ENCODE data around the gene TRA2B. TPM values are rescaled to one million over a fixed set of nuclear protein-coding genes. Genes with fewer than 3 reads are reported as not detected.
"Not testable (repeated sequence)": the region's sequence is repeated elsewhere in the genome, so short reads cannot be mapped to it uniquely, and the experiment has no call there.

Gene TRA2B
- total RNA-seq, 1 experiment from 2014 or later, result 367 TPM

DNA sequence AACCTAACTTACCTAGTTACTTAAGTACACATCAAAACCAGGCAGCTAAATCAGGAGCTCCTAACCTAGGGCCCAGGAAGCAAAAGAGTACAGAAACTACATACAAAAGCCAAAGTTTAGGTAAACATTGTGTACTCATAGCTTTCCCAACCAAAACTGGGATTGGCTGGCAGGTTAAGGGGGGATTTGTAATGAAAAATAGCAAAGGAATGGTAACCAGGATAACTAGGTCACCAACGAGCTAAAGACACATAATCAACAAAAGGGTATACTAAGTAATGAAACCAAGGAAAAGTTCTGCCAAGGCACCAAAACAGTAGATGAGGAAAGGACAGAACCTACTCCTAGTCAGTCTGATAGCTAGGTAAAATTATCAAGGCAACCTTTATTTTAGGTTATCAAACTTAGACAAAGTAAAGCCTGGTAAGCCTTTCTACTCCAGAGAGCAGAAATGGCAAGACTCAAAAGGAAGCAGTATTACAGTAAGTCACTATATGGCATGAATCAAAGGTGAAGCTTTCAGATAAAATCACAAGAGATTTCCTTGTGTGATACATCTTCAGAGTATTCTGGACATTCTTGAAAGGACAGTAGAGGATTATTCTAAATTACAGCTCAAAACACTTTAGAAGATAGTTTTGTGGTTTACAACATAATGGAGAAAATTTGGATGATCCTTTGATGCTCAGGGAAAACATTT lies 10.2 kb downstream of the TRA2B start:
- no peak for DNase-seq (ENCODE audit: low spot score)

DNA sequence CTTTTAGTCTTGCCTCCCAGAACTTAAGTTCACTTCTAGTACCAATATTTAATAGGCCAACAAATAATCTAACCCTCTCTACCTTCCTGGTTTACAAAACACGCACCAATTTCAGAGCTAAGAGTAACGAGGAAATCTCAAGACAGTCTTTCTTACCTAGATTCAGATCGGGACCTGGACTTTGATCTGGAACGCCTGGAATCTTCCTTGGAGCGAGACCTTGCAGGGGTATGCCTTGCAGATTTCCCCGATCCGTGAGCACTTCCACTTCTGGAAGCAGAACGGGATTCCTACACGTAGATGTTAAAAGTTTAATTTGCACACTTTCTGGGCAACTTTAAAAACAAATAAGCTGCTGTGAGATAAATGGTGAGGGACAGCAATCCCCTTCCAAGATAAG lies 11.4 kb downstream of the TRA2B start:
- DNase-seq (ENCODE audit: low spot score), result no peak

DNA sequence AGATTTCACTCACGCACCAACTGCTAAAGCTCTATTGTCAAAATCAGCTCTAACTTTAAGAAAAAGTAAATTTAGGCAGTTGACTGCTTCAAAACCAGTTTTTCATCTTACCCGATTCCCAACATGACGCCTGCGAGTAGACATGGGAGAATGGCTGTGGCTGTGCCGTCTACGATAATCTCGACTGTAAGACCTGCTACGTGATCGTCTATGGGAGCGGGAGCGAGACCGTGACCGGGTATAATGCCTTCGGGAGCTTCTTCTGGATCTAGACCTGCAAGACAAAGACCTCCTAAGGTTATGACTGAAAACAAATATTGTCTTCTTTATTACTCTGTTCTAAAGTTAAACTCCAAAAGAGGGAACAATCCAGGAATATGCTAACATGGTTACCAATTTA lies 12.5 kb downstream of the TRA2B start:
- DNase-seq (ENCODE audit: low spot score), result no peak

DNA sequence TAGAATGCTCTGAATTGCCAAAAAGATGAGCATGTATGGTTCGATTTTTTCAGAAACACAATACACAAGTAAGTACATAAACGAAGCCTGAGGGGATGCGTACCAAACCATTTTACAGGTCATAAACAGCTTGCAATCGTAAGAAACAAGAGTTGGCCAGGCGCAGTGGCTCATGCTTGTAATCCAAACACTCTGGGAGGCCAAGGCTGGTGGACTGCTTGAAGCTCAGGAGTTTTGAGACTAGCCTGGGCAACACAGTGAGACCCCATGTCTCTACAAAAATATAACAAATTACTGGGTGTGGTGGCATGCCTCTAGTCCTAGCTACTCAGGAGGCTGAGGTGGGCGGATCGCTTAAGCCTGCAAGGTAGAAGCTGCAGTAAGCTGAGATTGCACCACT lies 13.4 kb downstream of the TRA2B start:
- DNase-seq (ENCODE audit: low spot score), result no peak

DNA sequence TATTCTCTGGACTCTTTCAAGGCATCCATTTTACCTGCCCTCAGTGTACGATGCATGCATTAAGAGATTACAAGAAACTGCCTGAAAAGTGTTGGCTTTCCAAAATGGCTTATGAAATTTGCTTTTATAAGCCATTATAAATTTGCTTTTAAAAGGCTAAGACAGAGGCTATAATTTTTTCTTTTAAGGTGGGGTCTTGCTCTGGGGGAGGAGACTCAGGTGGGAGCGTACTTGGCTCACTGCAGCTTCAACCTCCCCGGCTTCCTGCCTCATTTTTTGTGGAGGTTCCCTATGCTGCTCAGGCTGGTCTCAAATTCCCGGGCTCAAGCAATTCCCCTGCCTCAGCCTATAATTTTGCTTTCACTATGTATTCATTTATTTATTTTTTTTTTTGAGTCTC lies 17.6 kb downstream of the TRA2B start:
- no peak for DNase-seq (ENCODE audit: low spot score)

DNA sequence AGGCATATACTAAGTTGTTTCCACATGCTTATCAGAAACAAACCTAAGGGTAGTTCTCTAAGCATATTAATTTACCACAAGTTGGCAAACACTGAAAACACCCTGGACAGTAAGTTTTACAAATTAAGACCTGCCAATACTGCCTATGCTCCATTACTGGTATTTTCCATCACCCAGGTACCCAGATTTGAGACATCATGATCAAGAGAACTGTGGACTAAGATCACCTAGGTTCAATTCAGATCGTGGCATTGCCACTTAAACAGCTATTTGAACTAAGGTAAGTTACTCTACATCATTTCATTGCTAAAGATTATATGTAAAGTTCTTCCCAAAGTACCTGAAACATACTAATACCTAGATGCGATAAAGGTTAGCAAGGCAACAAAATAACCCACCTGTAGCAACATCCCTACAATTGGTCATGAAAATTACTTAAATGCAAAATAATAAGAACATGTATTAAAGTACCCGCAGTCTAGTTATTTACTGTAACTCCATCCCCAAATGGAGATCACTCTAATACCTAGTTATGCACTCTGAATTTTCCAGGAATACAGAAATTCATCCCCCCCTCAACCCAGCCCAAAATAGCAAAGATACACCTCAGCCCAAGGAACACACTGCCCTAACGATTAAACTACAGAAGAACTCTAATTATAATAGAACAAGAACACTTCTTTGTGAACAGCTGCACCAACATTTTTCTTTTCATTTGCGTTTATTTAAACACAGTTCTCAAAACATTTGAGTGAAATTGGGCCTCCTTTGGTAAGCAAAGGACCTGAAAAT lies 21.6 kb downstream of the TRA2B start:
- DNase-seq (ENCODE audit: low spot score), result no peak

DNA sequence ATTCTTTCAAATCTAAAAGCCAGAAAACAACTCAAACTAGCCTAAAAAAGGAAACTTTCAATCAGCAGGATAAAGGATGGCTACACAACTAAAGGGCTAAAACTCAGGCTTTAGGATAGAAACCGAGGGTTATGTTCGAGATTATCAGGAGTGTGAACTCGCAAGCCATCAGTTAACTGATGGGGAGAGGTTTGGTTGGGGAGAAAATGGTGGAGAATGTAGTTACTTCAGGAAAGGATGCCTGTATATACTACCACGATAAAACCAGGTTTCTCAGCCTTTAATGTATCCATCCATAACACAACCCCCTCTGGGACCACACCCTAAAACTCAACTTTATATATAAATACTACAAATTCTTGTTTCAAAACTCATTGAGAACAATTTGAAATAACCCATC lies 22.2 kb downstream of the TRA2B start:
- DNase-seq (ENCODE audit: low spot score), result no peak

DNA sequence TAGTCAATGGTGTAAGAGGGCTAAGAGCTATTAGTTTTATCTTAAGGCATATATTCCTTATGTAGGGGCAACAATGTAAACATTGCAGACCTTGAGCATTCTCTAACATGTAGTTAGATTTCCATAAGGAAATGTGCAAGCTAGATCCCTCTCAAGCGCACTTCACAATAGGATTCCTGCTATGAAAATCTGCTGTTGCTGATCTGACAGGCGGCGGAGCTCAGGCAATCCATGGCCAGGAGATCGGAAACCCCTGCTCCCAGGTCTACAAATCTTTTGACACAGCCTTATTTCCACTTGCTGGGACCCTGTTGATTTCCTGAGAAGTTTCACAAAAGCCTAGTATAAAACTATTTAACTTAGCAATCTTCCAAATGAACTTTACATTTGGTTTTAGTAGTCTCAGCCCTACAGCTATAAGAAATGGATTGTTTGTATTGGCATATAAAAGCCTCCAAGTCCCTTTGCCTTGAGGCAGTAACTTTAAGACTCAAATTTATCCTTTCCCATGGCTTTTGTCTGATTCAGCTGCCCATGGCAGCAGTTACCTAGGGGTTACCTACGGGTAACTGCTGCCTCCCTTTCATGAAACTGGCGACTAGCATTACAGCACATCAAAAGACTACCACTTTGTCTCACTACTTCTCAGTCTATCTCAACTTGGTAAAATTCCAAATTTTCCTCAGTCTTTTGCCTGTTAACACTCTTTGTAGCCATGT lies 22.7 kb downstream of the TRA2B start:
- DNase-seq (ENCODE audit: low spot score), result no peak

DNA sequence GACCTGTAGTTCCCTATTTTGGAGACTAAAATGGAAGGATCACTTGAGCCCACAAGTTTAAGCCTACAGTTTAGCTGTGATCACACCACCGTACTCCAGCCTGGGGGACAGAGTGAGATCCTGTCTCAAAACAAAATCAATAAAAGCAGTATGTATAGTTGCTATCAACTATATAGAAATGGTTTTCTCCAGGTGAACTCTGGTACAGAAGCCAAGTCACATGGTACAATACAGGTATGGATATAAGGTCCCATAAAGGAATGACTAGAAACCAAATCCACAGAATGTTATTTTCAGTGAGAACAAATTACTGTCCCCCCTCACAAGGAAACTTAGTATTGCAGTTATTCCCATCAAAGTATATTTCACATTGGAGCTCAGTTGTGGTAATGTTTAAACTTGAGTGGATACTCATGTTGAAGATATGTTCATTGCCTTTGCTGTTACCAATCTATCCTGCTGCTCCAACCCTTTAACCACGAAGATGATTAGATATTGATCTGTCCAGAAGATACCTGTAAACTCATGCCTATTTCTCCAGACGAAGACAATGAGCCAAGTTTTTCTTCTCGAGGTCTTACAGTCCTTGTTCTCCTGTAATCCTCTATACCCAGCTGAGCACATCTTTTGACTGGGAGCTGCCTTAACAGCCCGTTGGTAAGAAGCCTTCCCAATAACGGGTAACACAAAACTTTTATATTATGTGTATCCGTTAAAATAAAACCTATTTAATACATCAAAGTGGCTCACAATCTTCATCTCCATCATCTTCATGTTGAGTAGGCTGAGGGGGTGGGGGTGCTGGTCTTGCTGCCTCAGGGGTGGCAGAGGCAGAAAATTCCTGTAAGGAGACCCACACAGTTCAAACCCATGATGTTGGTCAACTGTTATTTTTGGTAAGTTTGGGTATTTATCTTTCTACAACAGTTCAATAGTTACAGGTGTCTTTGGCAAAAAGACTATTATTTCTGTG lies 24.6 kb downstream of the TRA2B start:
- DNase-seq (ENCODE audit: low spot score), result no peak

DNA sequence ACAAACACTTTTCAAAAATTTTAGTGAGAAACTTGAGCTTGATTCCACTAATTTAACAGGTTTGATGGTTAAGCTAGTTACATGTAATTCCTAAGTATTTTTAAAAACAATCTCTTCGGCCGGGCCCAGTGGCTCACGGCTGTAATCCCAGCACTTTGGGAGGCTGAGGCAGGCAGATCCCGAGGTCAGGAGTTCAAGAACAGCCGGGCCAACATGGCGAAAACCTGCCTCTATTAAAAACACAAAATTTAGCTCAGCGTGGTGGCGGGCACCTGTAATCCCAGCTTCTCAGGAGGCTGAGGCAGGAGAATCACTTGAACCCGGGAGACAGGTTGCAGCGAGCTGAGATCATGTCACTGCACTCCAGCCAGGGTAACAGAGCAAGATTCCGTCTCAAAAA lies 25.3 kb downstream of the TRA2B start:
- DNase-seq (ENCODE audit: low spot score), result no peak

DNA sequence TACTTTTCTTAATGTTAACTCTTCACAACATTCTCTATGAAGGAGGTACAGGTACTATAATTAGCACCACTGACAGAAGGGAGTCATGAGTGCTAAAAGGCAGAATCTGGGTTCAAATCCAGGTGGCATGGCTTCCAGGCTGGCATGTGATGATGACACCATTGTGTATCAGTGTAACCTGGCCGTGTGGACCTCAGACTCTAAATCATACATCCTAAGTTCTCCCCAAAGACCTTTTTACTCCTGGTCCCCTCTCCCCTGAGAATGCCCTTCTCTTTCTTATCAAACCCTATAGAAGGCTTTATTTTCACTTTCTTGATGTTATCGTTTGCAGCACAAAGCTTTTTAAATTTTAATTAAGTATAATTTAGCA lies 26.8 kb downstream of the TRA2B start:
- not testable (repeated sequence) for DNase-seq (ENCODE audit: low spot score)

DNA sequence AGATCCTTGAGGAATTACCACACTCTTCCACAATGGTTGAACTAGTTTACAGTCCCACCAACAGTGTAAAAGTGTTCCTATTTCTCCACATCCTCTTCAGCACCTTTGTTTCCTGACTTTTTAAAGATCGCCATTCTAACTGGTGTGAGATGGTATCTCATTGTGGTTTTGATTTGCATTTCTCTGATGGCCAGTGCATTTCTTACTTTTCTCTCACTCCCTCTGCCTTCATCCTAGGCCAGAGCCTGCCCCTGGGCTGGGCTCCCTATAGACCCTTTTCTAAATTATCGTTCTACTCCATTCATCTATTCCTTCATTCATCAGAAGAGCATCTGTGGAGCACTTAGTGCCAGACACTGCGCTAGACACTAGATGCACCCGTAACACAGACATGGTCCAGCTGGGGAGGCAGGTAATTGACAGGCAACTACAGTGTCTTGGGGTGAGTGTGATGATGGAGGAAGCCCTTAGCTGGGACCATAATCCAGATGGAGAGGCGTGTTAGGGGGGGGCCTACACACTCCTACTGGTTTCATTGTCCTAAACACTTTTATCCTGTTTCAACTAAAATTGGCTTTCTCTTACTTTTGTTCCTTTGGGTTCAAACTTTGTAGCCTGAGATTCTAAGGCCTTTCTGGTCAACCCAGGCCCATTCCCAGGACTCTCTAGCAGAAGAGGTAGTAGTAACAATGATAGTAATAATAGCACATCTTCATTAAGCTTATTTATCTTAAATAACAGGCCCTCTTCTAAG lies 27.3 kb downstream of the TRA2B start:
- not testable (repeated sequence) for DNase-seq (ENCODE audit: low spot score)

DNA sequence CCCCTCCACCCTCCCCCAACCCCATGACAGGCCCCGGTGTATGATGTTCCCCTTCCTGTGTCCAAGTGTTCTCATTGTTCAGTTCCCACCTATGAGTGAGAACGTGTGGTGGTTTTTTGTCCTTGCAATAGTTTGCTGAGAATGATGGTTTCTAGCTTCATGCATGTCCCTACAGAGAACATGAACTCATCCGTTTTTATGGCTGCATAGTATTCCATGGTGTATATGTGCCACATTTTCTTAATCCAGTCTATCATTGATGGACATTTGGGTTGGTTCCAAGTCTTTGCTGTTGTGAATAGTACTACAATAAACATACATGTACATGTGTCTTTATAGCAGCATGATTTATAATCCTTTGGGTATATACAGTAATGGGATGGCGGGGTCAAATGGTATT lies 27.9 kb downstream of the TRA2B start:
- not testable (repeated sequence) for DNase-seq (ENCODE audit: low spot score)

DNA sequence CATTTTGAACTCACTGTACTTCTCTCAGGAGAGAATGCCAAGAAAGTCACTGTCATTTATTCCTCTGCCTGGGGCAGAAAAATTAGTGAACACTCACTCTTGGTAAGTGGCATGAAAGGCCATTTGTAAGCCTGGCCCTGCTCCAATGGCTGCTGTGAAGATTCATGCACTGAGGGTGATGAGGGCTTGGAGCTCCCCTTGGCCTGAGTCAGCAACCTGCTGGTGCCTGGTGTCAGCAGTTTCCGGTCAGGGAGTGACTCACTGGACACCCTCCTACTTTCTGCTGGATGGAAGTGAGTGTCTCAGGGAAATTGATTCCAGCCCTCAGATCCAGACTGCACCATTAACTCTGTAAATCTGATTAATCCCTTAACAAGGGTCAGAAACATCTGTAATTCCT lies 37.6 kb downstream of the TRA2B start:
- peak; percentile 91 for DNase-seq (ENCODE audit: low spot score)

DNA sequence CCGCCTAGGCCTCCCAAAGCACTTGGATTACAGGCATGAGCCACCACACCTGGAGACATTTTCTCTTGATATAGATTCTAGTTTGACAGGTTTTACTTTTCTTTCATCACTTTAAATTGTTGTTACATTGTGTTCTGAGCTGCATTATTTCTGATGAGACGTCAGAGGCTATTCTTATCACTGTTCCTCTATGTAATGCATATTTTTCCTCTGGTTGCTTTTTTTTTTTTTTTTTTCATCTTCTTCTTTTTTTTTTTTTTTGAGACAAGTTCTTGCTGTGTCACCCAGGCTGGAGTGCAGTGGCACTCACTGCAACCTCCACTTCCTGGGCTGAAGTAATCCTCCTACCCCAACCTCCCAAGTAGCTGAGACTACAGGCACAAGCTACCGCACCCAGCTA lies 41.2 kb downstream of the TRA2B start:
- no peak for DNase-seq (ENCODE audit: low spot score)

DNA sequence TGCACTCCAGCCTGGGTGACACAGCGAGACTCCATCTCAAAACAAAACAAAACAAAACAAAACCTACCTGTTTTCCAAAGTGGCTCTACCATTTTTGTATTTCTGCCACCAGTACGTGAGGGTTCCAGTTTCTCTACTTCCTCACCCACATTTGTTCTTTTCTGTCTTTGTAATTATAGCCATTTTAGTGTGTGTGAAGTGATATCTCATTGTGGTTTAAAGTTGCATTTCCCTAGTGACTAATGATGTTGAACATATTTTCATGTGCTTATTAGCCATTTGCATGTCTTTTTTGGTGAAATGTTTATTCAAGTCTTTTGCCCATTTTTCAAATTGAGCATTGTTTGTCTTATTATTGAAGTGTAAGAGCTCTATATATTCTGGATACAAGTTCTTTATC lies 50.7 kb downstream of the TRA2B start:
- DNase-seq (ENCODE audit: low spot score), result no peak

DNA sequence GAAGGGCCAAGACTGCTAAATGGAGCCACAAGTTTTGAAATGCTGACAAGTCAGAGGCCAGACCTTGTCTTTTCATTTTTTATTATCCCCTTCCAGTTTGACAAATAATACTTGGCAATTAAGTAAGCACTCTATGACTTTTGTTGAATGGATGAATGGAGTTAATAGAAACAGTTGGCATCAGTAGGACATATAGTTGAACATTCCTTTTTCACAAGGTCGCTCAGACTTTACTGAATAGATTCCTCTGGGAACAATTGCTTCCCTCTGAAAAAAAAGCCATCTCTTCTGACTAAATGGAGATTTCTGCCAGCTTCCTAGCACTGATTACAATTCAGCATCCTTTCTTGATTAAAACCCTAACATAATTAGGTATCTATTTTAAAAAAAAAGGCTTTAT lies 53.2 kb downstream of the TRA2B start:
- DNase-seq (ENCODE audit: low spot score), result no peak

DNA sequence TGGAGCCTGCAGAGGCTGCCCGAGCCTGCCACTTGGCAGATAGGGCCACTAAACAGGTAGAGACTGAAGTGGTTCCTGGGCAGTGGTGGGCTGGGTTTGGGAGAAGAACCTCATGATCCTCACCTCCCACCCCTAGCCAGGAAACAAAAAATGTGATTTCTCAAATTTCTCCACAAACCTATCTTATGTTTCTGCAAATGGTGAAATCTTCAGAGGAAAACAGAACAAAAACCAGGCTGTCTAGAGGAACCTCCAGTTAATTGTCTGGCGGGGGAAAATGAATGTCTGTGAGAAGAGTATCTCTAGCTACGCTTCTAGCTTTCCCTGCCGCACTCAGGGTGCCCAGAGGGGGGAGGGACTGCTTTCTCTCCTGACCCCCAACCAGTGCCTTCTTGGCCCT lies 55.9 kb downstream of the TRA2B start:
- no peak for DNase-seq (ENCODE audit: low spot score)

DNA sequence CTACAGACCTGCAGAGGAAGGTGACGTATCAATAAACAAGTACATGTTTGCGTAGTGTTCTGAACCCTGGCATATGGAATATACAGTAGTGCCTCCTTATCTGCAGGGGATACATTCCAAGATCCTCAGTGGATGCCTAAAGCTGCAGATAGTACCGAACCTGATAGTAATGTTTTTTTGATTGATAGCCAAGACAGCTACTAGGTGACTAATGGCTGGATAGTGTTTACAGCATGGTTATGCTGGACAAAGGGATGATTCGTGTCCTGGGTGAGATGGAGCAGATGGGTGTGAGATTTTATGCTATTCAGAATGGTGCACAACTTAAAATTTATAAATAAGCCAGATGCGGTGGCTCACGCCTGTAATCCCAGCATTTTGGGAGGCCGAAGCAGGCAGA lies 57.2 kb downstream of the TRA2B start:
- DNase-seq (ENCODE audit: low spot score), result no peak

DNA sequence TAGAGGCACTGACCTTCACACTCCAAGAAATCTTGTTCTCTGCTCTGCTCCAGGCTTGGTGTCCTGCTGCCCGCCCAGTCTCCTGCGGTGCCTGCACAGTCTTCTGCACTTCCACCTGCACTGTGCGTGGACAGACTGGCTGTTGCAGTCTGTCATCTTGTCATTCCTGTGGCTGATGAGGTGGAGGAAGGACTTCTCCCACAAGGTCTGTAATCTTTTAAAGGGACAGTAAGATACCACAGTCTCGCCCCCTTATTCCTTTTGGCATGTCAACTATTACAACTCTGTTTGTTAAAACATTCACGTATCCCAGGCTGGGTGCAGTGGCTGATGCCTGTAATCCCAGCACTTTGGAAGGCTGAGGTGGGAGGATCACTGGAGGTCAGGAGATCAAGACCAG lies 58.9 kb downstream of the TRA2B start:
- no peak for DNase-seq (ENCODE audit: low spot score)

DNA sequence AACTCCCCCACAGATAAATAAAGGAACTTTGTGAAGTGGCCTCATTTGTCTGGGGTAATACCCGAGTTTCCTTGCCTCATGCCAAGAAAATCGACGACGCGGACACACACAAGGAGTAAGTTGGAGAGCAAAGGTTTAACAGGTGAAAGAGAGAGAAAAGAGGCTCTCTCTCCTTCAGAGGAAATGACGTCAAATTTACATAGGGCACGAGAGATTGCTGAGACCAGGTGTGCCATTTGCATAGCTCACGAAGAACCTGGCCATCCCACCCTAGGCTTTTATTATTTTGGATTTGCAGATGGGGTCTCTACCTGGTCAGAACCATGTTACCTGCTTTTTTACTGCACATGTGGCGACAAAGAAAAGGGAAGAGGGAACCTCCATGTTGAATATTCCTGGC lies 63.7 kb downstream of the TRA2B start:
- no peak for DNase-seq (ENCODE audit: low spot score)

Measured in H4 (cell line).